GM18526 (cell line): ENCODE measurements around the gene CACNA2D4.

Source experiments
- POLR2A ChIP-seq: IDR thresholded peaks from 3 replicates; pipeline ENCODE4 v1.6.1; 2011; ENCODE audit not compliant: insufficient read length; ENCODE audit errors: extremely low read depth

CACNA2D4 gene

GRCh38 chr12:1842905-1843640 lies 75.4 kb downstream of the CACNA2D4 start:
- no peak for TF ChIP-seq POLR2A

GRCh38 chr12:1842183-1842904 lies 76.1 kb downstream of the CACNA2D4 start:
- TF ChIP-seq POLR2A, result no peak

- no peak for TF ChIP-seq POLR2A
Measured at GRCh38 chr12:1841586-1842182, 76.8 kb downstream of the CACNA2D4 start.

GRCh38 chr12:1840981-1841425 lies 77.4 kb downstream of the CACNA2D4 start:
- no peak for TF ChIP-seq POLR2A

- TF ChIP-seq POLR2A, result no peak
Measured at GRCh38 chr12:1839956-1840951, 78.2 kb downstream of the CACNA2D4 start.

GRCh38 chr12:1839464-1839863 lies 79.0 kb downstream of the CACNA2D4 start:
- TF ChIP-seq POLR2A, result no peak

GRCh38 chr12:1838994-1839365 lies 79.5 kb downstream of the CACNA2D4 start:
- no peak for TF ChIP-seq POLR2A

GRCh38 chr12:1838205-1838993 lies 80.1 kb downstream of the CACNA2D4 start:
- no peak for TF ChIP-seq POLR2A

- no peak for TF ChIP-seq POLR2A
Measured at GRCh38 chr12:1837541-1838204, 80.8 kb downstream of the CACNA2D4 start.

GRCh38 chr12:1836854-1837421 lies 81.5 kb downstream of the CACNA2D4 start:
- TF ChIP-seq POLR2A, result no peak

- TF ChIP-seq POLR2A, result no peak
Measured at GRCh38 chr12:1836241-1836803, 82.1 kb downstream of the CACNA2D4 start.

- TF ChIP-seq POLR2A, result no peak
Measured at GRCh38 chr12:1835211-1836131, 83.0 kb downstream of the CACNA2D4 start.
